Epithelial cell of esophagus (primary cell): ENCODE results near the gene PLEKHH3.

ENCODE experiments used
- DNase-seq: peaks from one replicate; pipeline ENCODE4 v3.0.0; 2010; ENCODE audit warnings: low read depth
- H3K4me3 ChIP-seq: 2 replicates; pipeline ENCODE4 v1.5.1; 2011; ENCODE audit warnings: mild to moderate bottlenecking, low read length, control low read depth
- CTCF ChIP-seq: IDR thresholded peaks from 2 replicates; pipeline ENCODE4 v1.5.1; 2011; ENCODE audit warnings: low read depth, mild to moderate bottlenecking, low read length, control low read depth, inconsistent platforms; ENCODE audit not compliant: insufficient read depth; ENCODE audit errors: missing control alignments

Gene PLEKHH3, protein sequence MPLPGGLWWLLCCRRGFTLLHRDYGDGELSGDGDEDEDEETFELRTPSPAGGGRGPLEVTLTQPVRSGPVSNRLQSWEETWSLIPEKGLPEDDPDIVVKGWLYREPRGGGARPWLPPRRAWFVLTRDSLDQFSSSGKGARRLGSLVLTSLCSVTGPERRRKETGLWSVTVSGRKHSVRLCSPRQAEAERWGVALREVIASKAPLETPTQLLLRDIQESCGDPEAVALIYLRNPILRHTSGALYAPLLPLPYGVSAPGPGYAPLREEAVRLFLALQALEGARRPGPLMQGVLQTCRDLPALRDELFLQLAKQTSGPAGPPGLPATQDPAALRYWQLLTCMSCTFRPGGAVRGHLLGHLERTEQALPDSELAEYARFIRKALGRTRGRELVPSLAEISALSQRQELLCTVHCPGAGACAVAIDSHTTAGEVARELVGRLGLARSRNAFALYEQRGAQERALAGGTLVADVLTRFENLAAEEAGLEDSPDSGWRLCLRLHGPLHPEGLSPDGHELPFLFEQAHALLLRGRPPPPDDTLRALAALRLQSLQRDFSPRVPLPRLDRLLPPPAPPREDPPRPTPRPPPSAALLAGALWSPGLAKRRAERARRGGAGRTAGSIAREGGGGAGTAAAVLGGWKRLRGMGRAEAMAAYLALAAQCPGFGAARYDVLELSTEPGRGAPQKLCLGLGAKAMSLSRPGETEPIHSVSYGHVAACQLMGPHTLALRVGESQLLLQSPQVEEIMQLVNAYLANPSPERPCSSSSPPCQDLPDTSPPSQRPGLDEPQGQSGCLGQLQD

DNA sequence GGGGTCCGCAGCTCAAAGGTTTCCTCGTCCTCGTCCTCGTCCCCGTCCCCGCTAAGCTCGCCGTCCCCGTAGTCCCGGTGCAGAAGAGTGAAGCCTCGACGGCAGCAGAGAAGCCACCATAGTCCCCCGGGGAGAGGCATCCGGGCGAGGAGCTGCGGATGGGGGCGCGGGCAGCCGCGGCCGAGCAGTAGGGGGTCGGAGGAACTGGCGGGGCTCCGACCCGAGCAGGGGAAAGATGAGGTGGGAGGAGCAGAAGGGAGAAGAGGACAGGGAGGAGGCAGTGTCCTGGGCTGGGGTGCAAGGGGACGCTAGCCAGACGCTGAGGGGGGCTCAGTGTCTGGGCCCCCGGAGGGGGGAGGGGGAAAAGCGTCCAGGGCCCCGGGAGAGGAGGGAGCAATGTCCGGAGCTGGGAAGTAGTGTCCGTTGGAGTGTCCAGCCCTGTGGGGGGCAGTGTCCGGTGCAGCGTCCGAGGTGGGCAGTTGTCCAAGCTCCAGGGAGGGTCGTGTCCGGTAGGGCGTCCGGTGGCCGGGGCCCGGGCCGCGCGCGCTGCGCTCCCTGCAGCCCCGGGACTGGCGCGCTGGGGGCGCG, at the start of gene PLEKHH3:
PLEKHH3 (minus strand) TSS at position 571 of the 588 bp plus-strand sequence; CDS start at position 140, 431 bp downstream.
- peak within 1 kb of the TSS; percentile 95 for H3K4me3 ChIP-seq
- no peak for TF ChIP-seq CTCF
- no peak for DNase-seq

GRCh38 chr17:42725143-42725542, 48.3 kb upstream of the PLEKHH3 start:
- H3K4me3 ChIP-seq, result no peak overlapping the region
- TF ChIP-seq CTCF, result no peak
- DNase-seq, result no peak

GRCh38 chr17:42723636-42724035, 46.8 kb upstream of the PLEKHH3 start:
- DNase-seq, result no peak
- TF ChIP-seq CTCF, result no peak
- H3K4me3 ChIP-seq, result no peak overlapping the region

- DNase-seq, result peak; percentile 75
- peak; percentile 55 for TF ChIP-seq CTCF
- no peak overlapping the region for H3K4me3 ChIP-seq
These were observed 44.3 kb upstream of the PLEKHH3 start for GRCh38 chr17:42720996-42721583.

DNA sequence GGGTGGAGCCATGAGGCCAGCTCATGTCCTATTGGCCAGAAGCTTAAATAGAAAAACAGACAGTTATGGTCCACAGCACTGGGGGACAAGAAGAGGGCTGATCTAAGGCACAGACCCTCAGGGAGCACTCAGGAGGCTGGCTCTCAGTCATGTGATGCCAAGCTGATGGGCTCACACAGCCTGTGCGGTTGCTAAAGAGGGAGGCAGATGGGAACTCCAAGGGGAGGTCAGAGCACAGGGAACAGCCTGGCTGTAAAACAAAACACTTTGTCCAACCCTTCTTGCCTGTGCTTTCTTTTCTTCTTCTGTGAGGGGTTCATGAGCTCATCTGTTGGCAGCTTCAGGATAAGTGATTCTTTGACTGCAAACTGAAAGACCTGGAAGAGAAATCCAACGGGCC, 32.8 kb upstream of the PLEKHH3 start:
- H3K4me3 ChIP-seq, result no peak overlapping the region
- DNase-seq, result no peak
- TF ChIP-seq CTCF, result no peak

DNA sequence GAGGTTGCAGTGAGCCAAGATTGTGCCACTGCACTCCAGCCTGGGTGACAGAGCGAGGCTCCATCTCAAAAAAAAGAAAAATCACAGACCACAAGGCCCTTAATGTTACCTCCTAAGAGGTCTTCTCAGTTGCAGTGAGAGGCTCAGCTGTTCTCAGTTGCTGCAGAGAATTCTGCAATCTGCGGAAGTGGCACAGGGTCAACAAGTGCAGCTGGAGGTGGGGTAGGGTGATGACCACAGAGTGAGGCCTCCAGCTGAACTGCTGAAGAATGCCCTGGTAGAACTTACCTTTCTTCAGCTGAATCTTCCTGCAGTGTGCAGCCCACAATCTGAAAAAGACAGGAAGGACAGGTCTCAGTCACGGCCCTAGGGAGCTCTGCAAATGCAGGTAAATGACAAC, 31.8 kb upstream of the PLEKHH3 start:
- TF ChIP-seq CTCF, result no peak
- H3K4me3 ChIP-seq, result no peak overlapping the region
- no peak for DNase-seq
